WTC11 (cell line): ENCODE measurements around the gene UBE2D2. TPM values are rescaled to one million over a fixed set of nuclear protein-coding genes. Genes with fewer than 3 reads are reported as not detected.

Experiments
- ATF1 ChIP-seq: sonication (generic); formaldehyde crosslinking; IDR thresholded peaks from 2 replicates; pipeline ENCODE4 v1.8.1; 2023; ENCODE audit warnings: mild to moderate bottlenecking, moderate library complexity, missing genetic modification reagents
- CREB1 ChIP-seq: sonication (generic); formaldehyde crosslinking; IDR thresholded peaks from 2 replicates; pipeline ENCODE4 v1.8.0; 2023; ENCODE audit warnings: mild to moderate bottlenecking, missing genetic modification reagents
- CTCF ChIP-seq: fragments of 200-600 bp; IDR thresholded peaks from 2 replicates; pipeline ENCODE4 v1.8.0; 2022; ENCODE audit warnings: antibody characterized with exemption
- EMX1 ChIP-seq: fragments of 250-450 bp; sonication (Bioruptor Pico); IDR thresholded peaks from 2 replicates; pipeline ENCODE4 v1.8.0; 2021; ENCODE audit warnings: mild to moderate bottlenecking
- ESRRA ChIP-seq: sonication (generic); formaldehyde crosslinking; IDR thresholded peaks from 2 replicates; pipeline ENCODE4 v1.8.1; 2022; ENCODE audit warnings: mild to moderate bottlenecking, missing genetic modification reagents, borderline replicate concordance
- FOXJ3 ChIP-seq: sonication (generic); formaldehyde crosslinking; IDR thresholded peaks from 2 replicates; pipeline ENCODE4 v1.9.0; 2021; ENCODE audit warnings: missing genetic modification reagents, mild to moderate bottlenecking, borderline replicate concordance
- FOXP1 ChIP-seq: sonication (generic); formaldehyde crosslinking; IDR thresholded peaks from 2 replicates; pipeline ENCODE4 v1.8.0; 2022; ENCODE audit warnings: missing genetic modification reagents, mild to moderate bottlenecking, moderate library complexity, borderline replicate concordance
- GABPB1 ChIP-seq: sonication (generic); formaldehyde crosslinking; IDR thresholded peaks from 2 replicates; pipeline ENCODE4 v1.8.1; 2023; ENCODE audit warnings: mild to moderate bottlenecking, missing genetic modification reagents
- GTF2I ChIP-seq: fragments of 250-450 bp; sonication (Bioruptor Pico); conservative IDR thresholded peaks from 2 replicates; pipeline ENCODE4 v1.4.0; 2021; ENCODE audit warnings: mild to moderate bottlenecking
- JUN ChIP-seq: sonication (generic); formaldehyde crosslinking; IDR thresholded peaks from 2 replicates; pipeline ENCODE4 v1.8.0; 2023; ENCODE audit warnings: mild to moderate bottlenecking, missing genetic modification reagents
- KAT7 ChIP-seq: sonication (generic); formaldehyde crosslinking; IDR thresholded peaks from 2 replicates; pipeline ENCODE4 v1.8.1; 2023; ENCODE audit warnings: missing genetic modification reagents, mild to moderate bottlenecking, borderline replicate concordance
- MAX ChIP-seq: sonication (generic); formaldehyde crosslinking; IDR thresholded peaks from 2 replicates; pipeline ENCODE4 v1.8.0; 2022; ENCODE audit warnings: mild to moderate bottlenecking, missing genetic modification reagents
- NFE2L1 ChIP-seq: sonication (generic); formaldehyde crosslinking; IDR thresholded peaks from 2 replicates; pipeline ENCODE4 v1.8.1; 2023; ENCODE audit warnings: missing genetic modification reagents
- NR1H2 ChIP-seq: sonication (generic); formaldehyde crosslinking; IDR thresholded peaks from 2 replicates; pipeline ENCODE4 v1.9.0; 2021; ENCODE audit warnings: mild to moderate bottlenecking, moderate library complexity, missing genetic modification reagents
- NR2C2 ChIP-seq: sonication (generic); formaldehyde crosslinking; IDR thresholded peaks from 2 replicates; pipeline ENCODE4 v1.8.0; 2022; ENCODE audit warnings: mild to moderate bottlenecking, missing genetic modification reagents
- RELA ChIP-seq: sonication (generic); formaldehyde crosslinking; IDR thresholded peaks from 2 replicates; pipeline ENCODE4 v1.8.1; 2022; ENCODE audit warnings: missing genetic modification reagents, mild to moderate bottlenecking, borderline replicate concordance
- SP1 ChIP-seq: sonication (generic); formaldehyde crosslinking; conservative IDR thresholded peaks from 2 replicates; pipeline ENCODE4 v1.8.1; 2022; ENCODE audit warnings: missing genetic modification reagents
- ZNF317 ChIP-seq: sonication (generic); formaldehyde crosslinking; IDR thresholded peaks from 2 replicates; pipeline ENCODE4 v1.8.1; 2023; ENCODE audit warnings: low read depth, mild to moderate bottlenecking, moderate library complexity, missing genetic modification reagents, borderline replicate concordance
- ZNF425 ChIP-seq: fragments of 250-450 bp; sonication (Bioruptor Pico); conservative IDR thresholded peaks from 2 replicates; pipeline ENCODE4 v1.9.0; 2021; ENCODE audit warnings: mild to moderate bottlenecking
- total RNA-seq: library from RNA; stranded (reverse); gene quantifications from 3 replicates; pipeline ENCODE4 v1.2.3, GENCODE V29; 2021
- TF ChIP-seq, protein P1 (sequence below): sonication (generic); formaldehyde crosslinking; IDR thresholded peaks from 2 replicates; pipeline ENCODE4 v1.8.0; 2023; ENCODE audit warnings: missing genetic modification reagents, mild to moderate bottlenecking, borderline replicate concordance
- TF ChIP-seq, protein P2 (sequence below): sonication (generic); formaldehyde crosslinking; IDR thresholded peaks from 2 replicates; pipeline ENCODE4 v1.8.1; 2023; ENCODE audit warnings: mild to moderate bottlenecking, missing genetic modification reagents, borderline replicate concordance
- TF ChIP-seq, protein P3 (sequence below): sonication (generic); formaldehyde crosslinking; IDR thresholded peaks from 2 replicates; pipeline ENCODE4 v1.8.0; 2022; ENCODE audit warnings: mild to moderate bottlenecking, missing genetic modification reagents

UBE2D2 gene
- total RNA-seq, 1 experiment from 2014 or later: 183 TPM

GRCh38 chr5:139649082-139649991 lies 88.2 kb downstream of the UBE2D2 start (continued):
- TF ChIP-seq, protein P1, sequence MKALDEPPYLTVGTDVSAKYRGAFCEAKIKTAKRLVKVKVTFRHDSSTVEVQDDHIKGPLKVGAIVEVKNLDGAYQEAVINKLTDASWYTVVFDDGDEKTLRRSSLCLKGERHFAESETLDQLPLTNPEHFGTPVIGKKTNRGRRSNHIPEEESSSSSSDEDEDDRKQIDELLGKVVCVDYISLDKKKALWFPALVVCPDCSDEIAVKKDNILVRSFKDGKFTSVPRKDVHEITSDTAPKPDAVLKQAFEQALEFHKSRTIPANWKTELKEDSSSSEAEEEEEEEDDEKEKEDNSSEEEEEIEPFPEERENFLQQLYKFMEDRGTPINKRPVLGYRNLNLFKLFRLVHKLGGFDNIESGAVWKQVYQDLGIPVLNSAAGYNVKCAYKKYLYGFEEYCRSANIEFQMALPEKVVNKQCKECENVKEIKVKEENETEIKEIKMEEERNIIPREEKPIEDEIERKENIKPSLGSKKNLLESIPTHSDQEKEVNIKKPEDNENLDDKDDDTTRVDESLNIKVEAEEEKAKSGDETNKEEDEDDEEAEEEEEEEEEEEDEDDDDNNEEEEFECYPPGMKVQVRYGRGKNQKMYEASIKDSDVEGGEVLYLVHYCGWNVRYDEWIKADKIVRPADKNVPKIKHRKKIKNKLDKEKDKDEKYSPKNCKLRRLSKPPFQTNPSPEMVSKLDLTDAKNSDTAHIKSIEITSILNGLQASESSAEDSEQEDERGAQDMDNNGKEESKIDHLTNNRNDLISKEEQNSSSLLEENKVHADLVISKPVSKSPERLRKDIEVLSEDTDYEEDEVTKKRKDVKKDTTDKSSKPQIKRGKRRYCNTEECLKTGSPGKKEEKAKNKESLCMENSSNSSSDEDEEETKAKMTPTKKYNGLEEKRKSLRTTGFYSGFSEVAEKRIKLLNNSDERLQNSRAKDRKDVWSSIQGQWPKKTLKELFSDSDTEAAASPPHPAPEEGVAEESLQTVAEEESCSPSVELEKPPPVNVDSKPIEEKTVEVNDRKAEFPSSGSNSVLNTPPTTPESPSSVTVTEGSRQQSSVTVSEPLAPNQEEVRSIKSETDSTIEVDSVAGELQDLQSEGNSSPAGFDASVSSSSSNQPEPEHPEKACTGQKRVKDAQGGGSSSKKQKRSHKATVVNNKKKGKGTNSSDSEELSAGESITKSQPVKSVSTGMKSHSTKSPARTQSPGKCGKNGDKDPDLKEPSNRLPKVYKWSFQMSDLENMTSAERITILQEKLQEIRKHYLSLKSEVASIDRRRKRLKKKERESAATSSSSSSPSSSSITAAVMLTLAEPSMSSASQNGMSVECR (CRISPR knock-in tag): no peak; the same call in 1 of the 2 replicates
- TF ChIP-seq CTCF (no peak), NR1H2 (CRISPR knock-in tag) (no peak), JUN (CRISPR knock-in tag) (no peak), ZNF317 (CRISPR knock-in tag) (no peak), SP1 (peak; percentile 32; the same call in 1 of the 2 replicates), GTF2I (CRISPR knock-in tag) (no peak), EMX1 (CRISPR knock-in tag) (no peak), FOXP1 (CRISPR knock-in tag) (peak; percentile 50; the same call in 1 of the 2 replicates), CREB1 (CRISPR knock-in tag) (no peak), ATF1 (CRISPR knock-in tag) (no peak), NFE2L1 (CRISPR knock-in tag) (no peak), ZNF425 (CRISPR knock-in tag) (no peak), MAX (0 out of 2 replicates have a peak, but pooled peaks have one; percentile 19), KAT7 (CRISPR knock-in tag) (no peak), FOXJ3 (CRISPR knock-in tag) (no peak), NR2C2 (CRISPR knock-in tag) (no peak), GABPB1 (CRISPR knock-in tag) (no peak), RELA (no peak), ESRRA (CRISPR knock-in tag) (no peak)
- TF ChIP-seq, protein P2, sequence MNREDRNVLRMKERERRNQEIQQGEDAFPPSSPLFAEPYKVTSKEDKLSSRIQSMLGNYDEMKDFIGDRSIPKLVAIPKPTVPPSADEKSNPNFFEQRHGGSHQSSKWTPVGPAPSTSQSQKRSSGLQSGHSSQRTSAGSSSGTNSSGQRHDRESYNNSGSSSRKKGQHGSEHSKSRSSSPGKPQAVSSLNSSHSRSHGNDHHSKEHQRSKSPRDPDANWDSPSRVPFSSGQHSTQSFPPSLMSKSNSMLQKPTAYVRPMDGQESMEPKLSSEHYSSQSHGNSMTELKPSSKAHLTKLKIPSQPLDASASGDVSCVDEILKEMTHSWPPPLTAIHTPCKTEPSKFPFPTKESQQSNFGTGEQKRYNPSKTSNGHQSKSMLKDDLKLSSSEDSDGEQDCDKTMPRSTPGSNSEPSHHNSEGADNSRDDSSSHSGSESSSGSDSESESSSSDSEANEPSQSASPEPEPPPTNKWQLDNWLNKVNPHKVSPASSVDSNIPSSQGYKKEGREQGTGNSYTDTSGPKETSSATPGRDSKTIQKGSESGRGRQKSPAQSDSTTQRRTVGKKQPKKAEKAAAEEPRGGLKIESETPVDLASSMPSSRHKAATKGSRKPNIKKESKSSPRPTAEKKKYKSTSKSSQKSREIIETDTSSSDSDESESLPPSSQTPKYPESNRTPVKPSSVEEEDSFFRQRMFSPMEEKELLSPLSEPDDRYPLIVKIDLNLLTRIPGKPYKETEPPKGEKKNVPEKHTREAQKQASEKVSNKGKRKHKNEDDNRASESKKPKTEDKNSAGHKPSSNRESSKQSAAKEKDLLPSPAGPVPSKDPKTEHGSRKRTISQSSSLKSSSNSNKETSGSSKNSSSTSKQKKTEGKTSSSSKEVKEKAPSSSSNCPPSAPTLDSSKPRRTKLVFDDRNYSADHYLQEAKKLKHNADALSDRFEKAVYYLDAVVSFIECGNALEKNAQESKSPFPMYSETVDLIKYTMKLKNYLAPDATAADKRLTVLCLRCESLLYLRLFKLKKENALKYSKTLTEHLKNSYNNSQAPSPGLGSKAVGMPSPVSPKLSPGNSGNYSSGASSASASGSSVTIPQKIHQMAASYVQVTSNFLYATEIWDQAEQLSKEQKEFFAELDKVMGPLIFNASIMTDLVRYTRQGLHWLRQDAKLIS (CRISPR knock-in tag): no peak; the same call in 1 of the 2 replicates
- TF ChIP-seq, protein P3, sequence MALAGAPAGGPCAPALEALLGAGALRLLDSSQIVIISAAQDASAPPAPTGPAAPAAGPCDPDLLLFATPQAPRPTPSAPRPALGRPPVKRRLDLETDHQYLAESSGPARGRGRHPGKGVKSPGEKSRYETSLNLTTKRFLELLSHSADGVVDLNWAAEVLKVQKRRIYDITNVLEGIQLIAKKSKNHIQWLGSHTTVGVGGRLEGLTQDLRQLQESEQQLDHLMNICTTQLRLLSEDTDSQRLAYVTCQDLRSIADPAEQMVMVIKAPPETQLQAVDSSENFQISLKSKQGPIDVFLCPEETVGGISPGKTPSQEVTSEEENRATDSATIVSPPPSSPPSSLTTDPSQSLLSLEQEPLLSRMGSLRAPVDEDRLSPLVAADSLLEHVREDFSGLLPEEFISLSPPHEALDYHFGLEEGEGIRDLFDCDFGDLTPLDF (CRISPR knock-in tag): 0 out of 2 replicates have a peak, but pooled peaks have one; percentile 54
